Vagina (tissue), 2 donors: Measurements from ENCODE around the gene DSE.

Experiments
- CTCF ChIP-seq, 3 experiments: fragments of 450-650 bp in 2 of 3; fragments of 200-600 bp in 1 of 3; sonication (generic) in 1 of 3; IDR thresholded peaks; one replicate each; pipeline ENCODE4 v1.5.1; 2017 to 2019; ENCODE audit warnings: antibody characterized with exemption in 3 of 3, mild to moderate bottlenecking in 2 of 3, moderate library complexity in 2 of 3
- POLR2A ChIP-seq, 2 donors: fragments of 450-650 bp; IDR thresholded peaks; one replicate each; pipeline ENCODE4 v1.6.1; 2017; ENCODE audit warnings: antibody characterized with exemption in 2 of 2, mild to moderate bottlenecking in 2 of 2, moderate library complexity in 2 of 2
- POLR2AphosphoS5 ChIP-seq, 2 donors: sonication (generic); formaldehyde crosslinking; IDR thresholded peaks; one replicate each; pipeline ENCODE4 v1.9.0; 2017; ENCODE audit warnings: antibody characterized with exemption in 2 of 2, mild to moderate bottlenecking in 2 of 2, low read depth in 1 of 2; ENCODE audit not compliant: insufficient read depth in 1 of 2

- TF ChIP-seq CTCF (IDR thresholded peaks at IDR 0.05) (no peak), POLR2A (IDR thresholded peaks at IDR 0.05) (no peak), POLR2AphosphoS5 (IDR thresholded peaks at IDR 0.05; ENCODE audit: insufficient read depth in 1 of 2, low read depth in 1 of 2) (no peak)
Observed at GRCh38 chr6:116450769-116451740, 80.3 kb downstream of the DSE start.
